Measurements from ENCODE around the gene SCG5.

SCG5 gene

GRCh38 chr15:32656091-32656490 is 14.6 kb downstream of the SCG5 start:
- Histone ChIP-seq H3K4me2 (peak overlapping the region in 6 of 11 experiments; percentile 1 to 38 (median 12); a peak in 5 of 22 replicates), H3K4me1 (peaks cover 0 to 29% (median 8%) of the 10 kb centered on the region in 10 experiments; a peak in 13 of 20 replicates), H3K36me3 (peaks cover 0 to 81% (median 55%) of the 10 kb centered on the region in 11 experiments; a peak in 18 of 22 replicates), H3K27ac (no peak overlapping the region), H3K9ac (no peak overlapping the region), H3K9me3 (replicated peaks in 1 of 11) (no peaks in the 10 kb centered on the region), H4K20me1 (peaks cover 0 to 18% (median 0%) of the 10 kb centered on the region in 11 experiments; a peak in 5 of 22 replicates), H3K4me3 (no peak overlapping the region), H3K27me3 (no peaks in the 10 kb centered on the region)
- no peak for TF ChIP-seq Cebpa-rat (IDR thresholded peaks at IDR 0.05)

GRCh38 chr15:32656496-32656895 is 15.0 kb downstream of the SCG5 start:
- Histone ChIP-seq H3K4me3 (no peak overlapping the region), H3K9ac (no peak overlapping the region), H3K27me3 (no peaks in the 10 kb centered on the region), H3K27ac (no peak overlapping the region), H3K4me2 (no peak overlapping the region; a peak in 1 of 22 replicates), H3K4me1 (peaks cover 0 to 29% (median 8%) of the 10 kb centered on the region in 10 experiments; a peak in 13 of 20 replicates), H3K36me3 (peaks cover 0 to 80% (median 55%) of the 10 kb centered on the region in 11 experiments; a peak in 18 of 22 replicates), H4K20me1 (peaks cover 0 to 15% (median 0%) of the 10 kb centered on the region in 11 experiments; a peak in 5 of 22 replicates), H3K9me3 (replicated peaks in 1 of 11) (no peaks in the 10 kb centered on the region)
- TF ChIP-seq Cebpa-rat (IDR thresholded peaks at IDR 0.05), result no peak

GRCh38 chr15:32657198-32657883 is 15.8 kb downstream of the SCG5 start:
- Histone ChIP-seq H3K4me2 (no peak overlapping the region), H3K9ac (no peak overlapping the region), H3K4me3 (no peak overlapping the region), H3K27ac (no peak overlapping the region), H3K4me1 (peaks cover 0 to 29% (median 8%) of the 10 kb centered on the region in 10 experiments; a peak in 13 of 20 replicates), H3K27me3 (no peaks in the 10 kb centered on the region), H3K36me3 (peaks cover 0 to 71% (median 48%) of the 10 kb centered on the region in 11 experiments; a peak in 18 of 22 replicates), H4K20me1 (peaks cover 0 to 6% (median 0%) of the 10 kb centered on the region in 11 experiments; a peak in 4 of 22 replicates), H3K9me3 (replicated peaks in 1 of 11) (no peaks in the 10 kb centered on the region)
- no peak for TF ChIP-seq Cebpa-rat (IDR thresholded peaks at IDR 0.05)

- peaks cover 0 to 29% (median 8%) of the 10 kb centered on the region in 10 experiments; a peak in 13 of 20 replicates for H3K4me1 ChIP-seq
- no peaks in the 10 kb centered on the region for H3K27me3 ChIP-seq
- TF ChIP-seq Cebpa-rat (IDR thresholded peaks at IDR 0.05), result no peak
- no peak overlapping the region for H3K4me3 ChIP-seq
- H3K9me3 ChIP-seq (replicated peaks in 1 of 11), result no peaks in the 10 kb centered on the region
- peaks cover 0 to 6% (median 0%) of the 10 kb centered on the region in 11 experiments; a peak in 4 of 22 replicates for H4K20me1 ChIP-seq
- no peak overlapping the region for H3K27ac ChIP-seq
- H3K9ac ChIP-seq, result no peak overlapping the region
- H3K4me2 ChIP-seq, result no peak overlapping the region
- peaks cover 0 to 65% (median 46%) of the 10 kb centered on the region in 11 experiments; a peak in 18 of 22 replicates for H3K36me3 ChIP-seq
Measured at GRCh38 chr15:32657941-32658340, 16.4 kb downstream of the SCG5 start.

- Histone ChIP-seq H3K27ac (no peak overlapping the region), H3K9ac (peak overlapping the region in 3 of 11 experiments; percentile 2 to 24 (median 19); a peak in 1 of 22 replicates), H4K20me1 (peaks cover 0 to 6% (median 0%) of the 10 kb centered on the region in 11 experiments; a peak in 4 of 22 replicates), H3K9me3 (replicated peaks in 1 of 11) (no peaks in the 10 kb centered on the region), H3K4me1 (peaks cover 0 to 29% (median 8%) of the 10 kb centered on the region in 10 experiments; a peak in 13 of 20 replicates), H3K4me3 (no peak overlapping the region), H3K27me3 (no peaks in the 10 kb centered on the region), H3K4me2 (peak overlapping the region in 6 of 11 experiments; percentile 7 to 60 (median 51); a peak in 11 of 22 replicates), H3K36me3 (peaks cover 0 to 62% (median 38%) of the 10 kb centered on the region in 11 experiments; a peak in 18 of 22 replicates)
- TF ChIP-seq Cebpa-rat (IDR thresholded peaks at IDR 0.05), result no peak
Measured at GRCh38 chr15:32659340-32660155, 18.0 kb downstream of the SCG5 start.

GRCh38 chr15:32663671-32664070 is 22.2 kb downstream of the SCG5 start:
- no peaks in the 10 kb centered on the region for H3K27me3 ChIP-seq
- peaks cover 0 to 6% (median 0%) of the 10 kb centered on the region in 11 experiments; a peak in 4 of 22 replicates for H4K20me1 ChIP-seq
- no peak overlapping the region for H3K27ac ChIP-seq
- no peak for TF ChIP-seq Cebpa-rat (IDR thresholded peaks at IDR 0.05)
- peaks cover 0 to 41% (median 15%) of the 10 kb centered on the region in 11 experiments; a peak in 13 of 22 replicates for H3K36me3 ChIP-seq
- H3K4me1 ChIP-seq, result peaks cover 0 to 13% (median 8%) of the 10 kb centered on the region in 10 experiments; a peak in 12 of 20 replicates
- H3K4me3 ChIP-seq, result no peak overlapping the region
- H3K9me3 ChIP-seq (replicated peaks in 1 of 11), result no peaks in the 10 kb centered on the region
- no peak overlapping the region for H3K9ac ChIP-seq
- H3K4me2 ChIP-seq, result no peak overlapping the region

- H3K4me3 ChIP-seq, result no peak overlapping the region
- no peak overlapping the region for H3K9ac ChIP-seq
- no peaks in the 10 kb centered on the region for H3K27me3 ChIP-seq
- H3K9me3 ChIP-seq (replicated peaks in 1 of 11), result no peaks in the 10 kb centered on the region
- no peak for TF ChIP-seq Cebpa-rat (IDR thresholded peaks at IDR 0.05)
- no peak overlapping the region for H3K4me2 ChIP-seq
- no peaks in the 10 kb centered on the region; a peak in 3 of 22 replicates for H4K20me1 ChIP-seq
- peaks cover 0 to 38% (median 9%) of the 10 kb centered on the region in 11 experiments; a peak in 12 of 22 replicates for H3K36me3 ChIP-seq
- H3K27ac ChIP-seq, result no peak overlapping the region
- H3K4me1 ChIP-seq, result peaks cover 0 to 17% (median 3%) of the 10 kb centered on the region in 10 experiments; a peak in 12 of 20 replicates
Measured at GRCh38 chr15:32664796-32665195, 23.3 kb downstream of the SCG5 start.

GRCh38 chr15:32667321-32667720 is 25.8 kb downstream of the SCG5 start:
- peaks cover 10 to 36% (median 28%) of the 10 kb centered on the region in 10 experiments for H3K4me1 ChIP-seq
- H3K36me3 ChIP-seq, result peaks cover 0 to 29% (median 7%) of the 10 kb centered on the region in 11 experiments; a peak in 8 of 22 replicates
- H3K4me2 ChIP-seq, result no peak overlapping the region
- no peak overlapping the region for H3K4me3 ChIP-seq
- H3K9ac ChIP-seq, result no peak overlapping the region
- H3K27me3 ChIP-seq, result 0 out of 22 replicates have a peak, but pooled peaks cover 0 to 5% (median 0%) of the 10 kb centered on the region in 11 experiments
- no peaks in the 10 kb centered on the region for H3K9me3 ChIP-seq (replicated peaks in 1 of 11)
- no peak for TF ChIP-seq Cebpa-rat (IDR thresholded peaks at IDR 0.05)
- 0 out of 22 replicates have a peak, but pooled peaks cover 0 to 3% (median 0%) of the 10 kb centered on the region in 11 experiments for H4K20me1 ChIP-seq
- H3K27ac ChIP-seq, result no peak overlapping the region

Data from BLaER1 treated with 17β-estradiol and CSF1 and Interleukin-3, amounts not matched to agents 10 nM and 100 nM (cell line).